ENCODE results near the gene TAS2R41.

Gene TAS2R41, protein sequence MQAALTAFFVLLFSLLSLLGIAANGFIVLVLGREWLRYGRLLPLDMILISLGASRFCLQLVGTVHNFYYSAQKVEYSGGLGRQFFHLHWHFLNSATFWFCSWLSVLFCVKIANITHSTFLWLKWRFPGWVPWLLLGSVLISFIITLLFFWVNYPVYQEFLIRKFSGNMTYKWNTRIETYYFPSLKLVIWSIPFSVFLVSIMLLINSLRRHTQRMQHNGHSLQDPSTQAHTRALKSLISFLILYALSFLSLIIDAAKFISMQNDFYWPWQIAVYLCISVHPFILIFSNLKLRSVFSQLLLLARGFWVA

DNA sequence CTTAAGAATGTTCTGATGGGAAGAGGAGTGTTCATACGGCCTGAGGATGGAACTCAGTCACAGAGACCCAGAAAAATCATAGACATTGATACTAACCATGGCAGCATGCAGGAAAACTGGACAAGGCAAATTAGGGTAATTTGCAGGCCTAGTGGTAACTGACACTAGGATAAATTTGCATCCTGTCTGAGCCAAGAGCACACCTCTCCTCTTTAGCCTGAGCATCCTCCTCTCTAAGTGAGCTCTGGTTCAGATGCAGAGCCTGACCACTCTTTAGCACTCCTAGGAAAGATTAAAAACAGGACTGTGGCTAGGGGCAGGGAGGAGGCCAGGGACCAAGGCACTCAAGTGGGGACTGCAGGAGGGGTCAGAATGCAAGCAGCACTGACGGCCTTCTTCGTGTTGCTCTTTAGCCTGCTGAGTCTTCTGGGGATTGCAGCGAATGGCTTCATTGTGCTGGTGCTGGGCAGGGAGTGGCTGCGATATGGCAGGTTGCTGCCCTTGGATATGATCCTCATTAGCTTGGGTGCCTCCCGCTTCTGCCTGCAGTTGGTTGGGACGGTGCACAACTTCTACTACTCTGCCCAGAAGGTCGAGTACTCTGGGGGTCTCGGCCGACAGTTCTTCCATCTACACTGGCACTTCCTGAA lies at the start of gene TAS2R41:
Gene TAS2R41, plus strand, starts transcription at position 373 of the 650 bp plus-strand sequence. Its CDS starts 0 bp downstream, at position 373.
- DNase-seq (ENCODE audit: insufficient read length, low spot score) (no peak), FAIRE-seq (no peak)

DNA sequence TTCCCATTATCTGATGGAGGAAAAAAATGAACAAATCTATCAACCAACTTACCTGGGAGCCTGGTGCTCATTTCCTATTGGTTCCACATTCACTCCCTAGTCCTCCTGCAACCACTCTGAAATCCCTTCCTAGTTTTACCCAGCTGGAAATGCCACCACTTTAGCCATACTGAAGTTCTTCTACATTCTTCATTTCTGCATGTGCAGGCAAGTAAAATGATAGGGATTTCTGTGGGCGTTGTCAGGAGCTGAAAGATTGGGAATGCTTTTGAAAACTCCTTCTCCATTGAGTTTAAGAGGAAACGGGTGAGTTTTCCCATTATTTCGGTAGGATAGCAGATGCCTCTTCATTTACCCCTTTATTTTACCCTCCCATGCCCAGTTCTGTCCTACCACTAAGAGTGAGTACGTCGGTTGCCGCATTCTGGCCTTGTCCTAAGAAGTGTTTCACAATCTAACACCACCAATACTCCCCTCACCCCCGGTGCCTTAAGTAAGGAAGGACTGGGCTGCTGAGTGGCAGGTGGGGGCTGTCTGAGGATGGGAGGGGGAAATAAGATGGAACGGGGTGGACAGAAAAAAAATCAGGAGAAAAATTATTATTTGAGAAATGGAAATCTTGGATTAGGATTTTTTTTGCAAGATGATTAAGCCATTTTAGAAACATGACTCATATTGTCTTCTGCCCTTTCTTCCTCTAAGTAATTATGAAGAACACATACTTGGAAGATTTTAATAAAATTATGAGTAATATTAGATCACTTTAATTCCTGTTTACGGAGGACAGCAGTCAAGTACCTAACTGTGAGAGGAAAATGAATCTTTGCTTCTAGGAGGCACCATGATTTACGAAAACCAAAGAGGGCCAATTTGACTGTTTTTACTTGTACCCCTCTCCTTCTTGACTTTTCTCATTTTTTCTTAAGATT lies 47.6 kb upstream of the TAS2R41 start:
- TF ChIP-seq POLR2A (IDR thresholded peaks at IDR 0.05; ENCODE audit: low read depth, low read length) = no peak
- DNase-seq (ENCODE audit: insufficient read length, low spot score) (no peak), FAIRE-seq (no peak)

More for the DNA sequence above, at the start of gene TAS2R41:
- TF ChIP-seq POLR2A (IDR thresholded peaks at IDR 0.05; ENCODE audit: low read depth, low read length) = no peak

- TF ChIP-seq POLR2A (IDR thresholded peaks at IDR 0.05; ENCODE audit: low read depth, low read length) = no peak
- no peak for FAIRE-seq
- DNase-seq (ENCODE audit: insufficient read length, low spot score) = no peak
These were observed 46.6 kb upstream of the TAS2R41 start for GRCh38 chr7:143431109-143431508.

DNA sequence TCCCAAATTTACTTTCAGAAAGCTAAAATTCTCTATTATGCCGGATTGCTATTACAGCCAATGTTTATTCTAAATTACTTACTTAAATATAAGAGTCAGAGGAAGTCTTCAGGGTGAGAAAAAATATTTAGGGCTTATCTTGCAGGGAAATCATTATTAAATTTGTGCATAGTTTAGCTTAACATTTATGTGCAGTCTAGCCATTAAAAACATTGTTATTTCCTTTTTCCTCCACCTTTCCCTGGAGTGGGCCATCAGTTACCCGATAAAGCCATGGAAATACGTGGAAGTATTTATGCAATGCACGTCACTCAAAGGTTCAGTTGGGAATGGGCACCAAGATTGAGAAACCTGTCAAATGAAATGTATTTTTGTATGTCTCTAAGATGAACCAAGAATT lies 43.9 kb upstream of the TAS2R41 start:
- FAIRE-seq (no peak), DNase-seq (ENCODE audit: insufficient read length, low spot score) (no peak)
- no peak for TF ChIP-seq POLR2A (IDR thresholded peaks at IDR 0.05; ENCODE audit: low read depth, low read length)

GRCh38 chr7:143434660-143435059 lies 43.0 kb upstream of the TAS2R41 start:
- no peak for TF ChIP-seq POLR2A (IDR thresholded peaks at IDR 0.05; ENCODE audit: low read depth, low read length)
- FAIRE-seq (no peak), DNase-seq (ENCODE audit: insufficient read length, low spot score) (no peak)

DNA sequence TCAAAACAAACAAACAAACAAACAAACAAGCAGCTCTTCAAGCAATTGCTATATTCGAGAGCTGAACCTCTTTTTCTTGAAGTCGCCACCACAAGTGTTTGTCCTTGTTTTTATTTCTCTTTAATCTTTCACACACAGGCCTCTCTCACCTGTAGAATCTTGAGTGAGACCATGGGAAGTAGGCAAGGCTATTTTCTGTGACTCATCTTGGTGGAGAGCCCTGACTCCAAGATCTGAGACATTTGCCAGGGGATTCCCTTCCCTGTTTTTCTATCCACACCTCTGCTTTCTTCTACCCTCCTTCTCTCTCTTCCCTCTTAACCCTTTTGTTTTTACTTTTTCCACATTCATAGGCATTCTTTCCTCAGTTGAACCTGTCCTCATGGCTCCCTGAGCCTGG lies 42.4 kb upstream of the TAS2R41 start:
- DNase-seq (ENCODE audit: insufficient read length, low spot score) (no peak), FAIRE-seq (no peak)
- TF ChIP-seq POLR2A (IDR thresholded peaks at IDR 0.05; ENCODE audit: low read depth, low read length) = no peak

DNA sequence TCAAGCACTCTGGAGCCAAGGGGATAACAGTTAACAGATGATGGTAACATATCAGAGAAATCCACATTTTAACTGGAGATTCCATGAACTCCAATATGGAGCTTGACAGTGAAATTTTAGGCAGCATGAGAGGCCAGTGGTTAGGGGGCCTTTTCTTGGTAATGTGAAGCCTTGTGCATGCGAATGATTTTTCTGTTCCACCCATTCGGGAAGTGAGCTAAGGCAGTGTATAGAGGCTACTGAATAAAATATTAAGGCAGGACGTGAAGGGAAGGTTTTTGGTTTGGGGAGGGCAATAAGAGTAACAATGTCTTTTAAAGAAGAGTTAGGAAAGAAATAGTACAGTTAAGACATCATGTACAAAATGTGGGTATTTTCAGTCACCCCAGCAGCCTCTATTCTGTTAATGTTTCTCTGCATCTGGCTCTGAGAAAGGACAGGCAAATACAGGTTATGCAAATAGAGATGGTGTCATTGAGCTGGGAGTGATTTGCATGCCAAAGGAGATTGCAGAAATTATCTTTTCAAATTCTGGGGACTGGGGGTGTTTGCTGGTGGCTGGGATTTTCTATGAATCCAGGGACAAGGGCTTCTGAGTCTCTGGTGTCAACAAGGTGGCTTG lies 41.2 kb upstream of the TAS2R41 start:
- FAIRE-seq = no peak

DNA sequence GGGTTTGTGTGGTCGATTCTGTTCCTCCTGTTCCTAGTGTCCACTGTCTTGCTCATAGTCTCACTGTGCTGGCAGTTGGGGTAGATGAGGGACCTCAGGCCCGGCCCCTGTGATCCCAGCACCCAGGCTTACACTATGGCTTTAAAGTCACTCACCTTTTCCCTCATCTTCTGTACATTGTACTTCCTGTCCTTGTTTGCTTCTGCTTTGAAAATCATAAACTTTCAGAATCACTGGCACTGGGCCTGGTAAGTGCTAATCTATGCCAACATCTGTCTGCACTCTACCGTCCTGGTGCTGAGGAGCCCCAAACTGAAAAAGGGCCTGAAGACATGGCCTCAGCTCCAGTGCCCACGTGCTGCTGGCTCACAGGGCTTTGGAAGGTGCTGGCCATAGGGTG lies 40.1 kb upstream of the TAS2R41 start:
- FAIRE-seq = no peak
- DNase-seq (ENCODE audit: insufficient read length, low spot score) = no peak
- no peak for TF ChIP-seq POLR2A (IDR thresholded peaks at IDR 0.05; ENCODE audit: low read depth, low read length)

More for the DNA sequence above, 41.2 kb upstream of the TAS2R41 start:
- no peak for TF ChIP-seq POLR2A (IDR thresholded peaks at IDR 0.05; ENCODE audit: low read depth, low read length)
- DNase-seq (ENCODE audit: insufficient read length, low spot score) = no peak

GRCh38 chr7:143439866-143440265 lies 37.8 kb upstream of the TAS2R41 start:
- DNase-seq (ENCODE audit: insufficient read length, low spot score) (no peak), FAIRE-seq (no peak)
- no peak for TF ChIP-seq POLR2A (IDR thresholded peaks at IDR 0.05; ENCODE audit: low read depth, low read length)

DNA sequence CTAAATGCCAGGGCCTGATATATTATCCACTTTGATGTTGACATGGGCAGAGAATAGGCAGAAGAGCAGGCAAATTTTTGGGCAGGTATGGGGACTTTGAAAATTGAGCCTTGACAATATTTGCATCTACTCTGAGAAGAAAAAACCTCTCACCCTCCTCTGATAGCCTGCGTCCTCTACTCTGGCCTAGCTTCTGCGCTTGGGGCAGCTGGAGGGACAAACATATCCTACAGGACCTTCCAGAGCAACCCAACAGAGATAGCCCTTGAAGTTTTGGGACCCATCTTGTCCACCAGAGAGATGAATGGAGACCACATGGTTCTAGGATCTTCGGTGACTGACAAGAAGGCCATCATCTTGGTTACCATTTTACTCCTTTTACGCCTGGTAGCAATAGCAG lies 34.5 kb upstream of the TAS2R41 start, which contains the start of gene TAS2R60:
Gene TAS2R60, plus strand, starts transcription at position 301 of the 400 bp plus-strand sequence. Its CDS starts 0 bp downstream, at position 301.
- TF ChIP-seq POLR2A (IDR thresholded peaks at IDR 0.05; ENCODE audit: low read depth, low read length) = no peak
- no peak for DNase-seq (ENCODE audit: insufficient read length, low spot score)
- FAIRE-seq = no peak

- no peak for TF ChIP-seq POLR2A (IDR thresholded peaks at IDR 0.05; ENCODE audit: low read depth, low read length)
- no peak for DNase-seq (ENCODE audit: insufficient read length, low spot score)
- FAIRE-seq = no peak
These were observed 33.5 kb upstream of the TAS2R41 start for GRCh38 chr7:143444063-143444782.

- FAIRE-seq = no peak
- no peak for DNase-seq (ENCODE audit: insufficient read length, low spot score)
- no peak for TF ChIP-seq POLR2A (IDR thresholded peaks at IDR 0.05; ENCODE audit: low read depth, low read length)
These were observed 32.9 kb upstream of the TAS2R41 start for GRCh38 chr7:143444785-143445184.

- DNase-seq (ENCODE audit: insufficient read length, low spot score) (no peak), FAIRE-seq (no peak)
- TF ChIP-seq POLR2A (IDR thresholded peaks at IDR 0.05; ENCODE audit: low read depth, low read length) = no peak
These were observed 30.2 kb upstream of the TAS2R41 start for GRCh38 chr7:143447466-143447865.

All from H54 (cell line).